IPS-NIHi7 (cell line): ENCODE measurements around the gene ZNF429.
"Not testable (repeated sequence)": the region's sequence is repeated elsewhere in the genome, so short reads cannot be mapped to it uniquely, and the experiment has no call there.

Source experiments
- DNase-seq: peaks from one replicate; pipeline ENCODE4 v3.0.0; 2012; ENCODE audit warnings: mixed read lengths; ENCODE audit errors: extremely low spot score

The ZNF429 gene

GRCh38 chr19:21590867-21591266 lies 85.5 kb downstream of the ZNF429 start:
- no peak for DNase-seq

- DNase-seq: no peak
Observed at GRCh38 chr19:21593008-21593481, 87.6 kb downstream of the ZNF429 start.

GRCh38 chr19:21593502-21593901 lies 88.1 kb downstream of the ZNF429 start:
- DNase-seq: no peak

- DNase-seq: no peak
Observed at GRCh38 chr19:21593934-21594820, 88.8 kb downstream of the ZNF429 start.

- no peak for DNase-seq
Observed at GRCh38 chr19:21595185-21595584, 89.8 kb downstream of the ZNF429 start.

- DNase-seq: no peak
Observed at GRCh38 chr19:21602082-21602658, 96.8 kb downstream of the ZNF429 start.

- not testable (repeated sequence) for DNase-seq
Observed at GRCh38 chr19:21602659-21603430, 97.4 kb downstream of the ZNF429 start.

GRCh38 chr19:21603431-21604231 lies 98.2 kb downstream of the ZNF429 start:
- no peak for DNase-seq

GRCh38 chr19:21604351-21604926 lies 99.0 kb downstream of the ZNF429 start:
- DNase-seq: peak; percentile 39
